Subcutaneous adipose tissue (tissue), 4 donors: ENCODE data around the gene NNT. TPM values are rescaled to one million over a fixed set of nuclear protein-coding genes. Genes with fewer than 3 reads are reported as not detected.

Experiments
- CTCF ChIP-seq: fragments of 450-650 bp; IDR thresholded peaks from one replicate; pipeline ENCODE4 v1.5.1; 2016; ENCODE audit warnings: low read depth, mild to moderate bottlenecking, control low read depth, antibody characterized with exemption, moderate library complexity
- total RNA-seq, 4 donors: library from RNA; depleted of rRNA; stranded (reverse); fragments of >200 nt; gene quantifications; one replicate each; pipeline ENCODE4 v1.1.0, GENCODE V29; 2016

NNT gene
- total RNA-seq, 4 donors from 2014 or later: 93.8 to 136 (median 102) TPM

- no peak for TF ChIP-seq CTCF
These were observed 33.1 kb downstream of the NNT start for GRCh38 chr5:43636076-43636475.

- no peak for TF ChIP-seq CTCF
These were observed 34.4 kb downstream of the NNT start for GRCh38 chr5:43637416-43637815.

GRCh38 chr5:43638107-43638506, 35.1 kb downstream of the NNT start:
- TF ChIP-seq CTCF: no peak

GRCh38 chr5:43638546-43638945, 35.6 kb downstream of the NNT start:
- no peak for TF ChIP-seq CTCF

- no peak for TF ChIP-seq CTCF
These were observed 36.6 kb downstream of the NNT start for GRCh38 chr5:43639566-43639965.

- TF ChIP-seq CTCF: no peak
These were observed 39.4 kb downstream of the NNT start for GRCh38 chr5:43642428-43642827.

- TF ChIP-seq CTCF: no peak
These were observed 40.3 kb downstream of the NNT start for GRCh38 chr5:43643327-43643726.
